OCI-LY7 (cell line): Measurements from ENCODE around the gene MYMX.

Experiments
- CTCF ChIP-seq: fragments of 200-600 bp; sonication (generic); conservative IDR thresholded peaks from 2 replicates; pipeline ENCODE4 v1.5.1; 2014; ENCODE audit warnings: mild to moderate bottlenecking, antibody characterized with exemption, low read length, moderate library complexity, mixed read lengths
- EZH2phosphoT487 ChIP-seq: fragments of 200-600 bp; sonication (generic); IDR thresholded peaks from 2 replicates; pipeline ENCODE4 v1.6.1; 2018; ENCODE audit warnings: low read depth, borderline replicate concordance, mild to moderate bottlenecking, mixed run types, antibody characterized with exemption, low read length, moderate library complexity, mixed read lengths

- TF ChIP-seq EZH2phosphoT487 (no peak), CTCF (no peak)
Observed at GRCh38 chr6:44219053-44219814, 2.5 kb downstream of the MYMX start.
